HL-60 (cell line): ENCODE measurements around the gene KLF18.

Experiments
- CTCF ChIP-seq: IDR thresholded peaks from one replicate; pipeline ENCODE4 v1.5.1; 2011; ENCODE audit warnings: low read length, control low read depth, inconsistent platforms; ENCODE audit not compliant: insufficient read depth
- POLR2AphosphoS5 ChIP-seq: IDR thresholded peaks from 2 replicates; pipeline ENCODE4 v1.6.1; 2012; ENCODE audit warnings: low read depth
- SPI1 ChIP-seq: IDR thresholded peaks from 2 replicates; pipeline ENCODE4 v1.6.1; 2012; ENCODE audit warnings: low read depth, mild to moderate bottlenecking, borderline replicate concordance

- TF ChIP-seq SPI1 (no peak), CTCF (no peak), POLR2AphosphoS5 (no peak)
Observed at GRCh38 chr1:44147582-44147981, 6.2 kb upstream of the KLF18 start.
